HCT116 (cell line): Measurements from ENCODE around the gene SMS. TPM values are rescaled to one million over a fixed set of nuclear protein-coding genes. Genes with fewer than 3 reads are reported as not detected.

ENCODE experiments used
- ATAC-seq: fragments of 200-7000 bp; cut with Tn5 transposase; 2 replicates; pipeline ENCODE4 v1.9.1; 2020; ENCODE audit warnings: mild to moderate bottlenecking, moderate library complexity
- BruUV-seq: library from RNA; stranded (reverse); fragments of 400-500 nt; replicated peaks from 2 replicates; lab custom pipeline; 2021; lab: Mats Ljungman, UMichigan
- CTCF ChIA-PET: fragments of 300-600 bp; sonication (Branson Sonifier 250); formaldehyde crosslinking; loops from one replicate; lab custom pipeline; 2021; ENCODE audit warnings: antibody characterized with exemption; lab: Charles Lee
- POLR2A ChIA-PET: fragments of 300-600, 350-600 bp; sonication (Branson Sonifier 250); formaldehyde crosslinking; loops from one replicate; lab custom pipeline; 2021; ENCODE audit warnings: antibody characterized with exemption; lab: Charles Lee
- RAD21 ChIA-PET, 2 experiments: fragments of 300-600 bp; sonication (Branson Sonifier 250); formaldehyde crosslinking; loops; one replicate each; lab custom pipeline; 2023; ENCODE audit warnings: low total read pairs in 2 of 2; ENCODE audit not compliant: uncharacterized antibody in 2 of 2, unreplicated experiment in 2 of 2, low non-redundant PET in 1 of 2; lab: Charles Lee
- DNase-seq: peaks from one replicate; pipeline ENCODE4 v3.0.0-alpha.2; 2010; ENCODE audit warnings: low read depth, low spot score
- H2AFZ ChIP-seq: fragments of 200-600 bp; shearing (Covaris generic), sonication (generic); 2 replicates; pipeline ENCODE4 v1.6.1; 2017; ENCODE audit warnings: low read depth, mixed run types, mixed read lengths, antibody characterized with exemption, low read length; ENCODE audit not compliant: poor library complexity, severe bottlenecking
- H3K27ac ChIP-seq: 2 replicates; pipeline ENCODE4 v1.5.1; 2012; ENCODE audit warnings: low read depth, low read length
- H3K27me3 ChIP-seq: fragments of 200-600 bp; sonication (generic); 2 replicates; pipeline ENCODE4 v1.6.1; 2016; ENCODE audit warnings: mixed run types, low read length, mixed read lengths; ENCODE audit not compliant: insufficient read depth
- H3K36me3 ChIP-seq, 2 experiments: fragments of 200-500 bp in 1 of 2; fragments of 200-600 bp in 1 of 2; sonication (Bioruptor generic) in 1 of 2; sonication (generic) in 1 of 2; 2 replicates each; pipeline versions ENCODE4 v1.5.1 to v1.6.1; 2014 to 2016; ENCODE audit warnings: low read length in 2 of 2, inconsistent platforms in 1 of 2, mixed read lengths in 1 of 2, mixed run types in 1 of 2; ENCODE audit not compliant: insufficient read depth in 2 of 2, control insufficient read depth in 1 of 2
- H3K4me1 ChIP-seq, 2 experiments: fragments of 200-600 bp in 1 of 2; sonication (generic) in 1 of 2; 2 replicates each; pipeline versions ENCODE4 v1.5.1 to v1.6.1; 2012 to 2017; ENCODE audit warnings: low read length in 2 of 2, inconsistent platforms in 1 of 2, mild to moderate bottlenecking in 1 of 2, mixed read lengths in 1 of 2, mixed run types in 1 of 2, moderate library complexity in 1 of 2; ENCODE audit not compliant: insufficient read depth in 2 of 2, control insufficient read depth in 1 of 2
- H3K4me2 ChIP-seq: fragments of 200-600 bp; sonication (generic); 2 replicates; pipeline ENCODE4 v1.6.1; 2017; ENCODE audit warnings: mixed run types, low read length, mixed read lengths
- H3K4me3 ChIP-seq, 2 experiments: fragments of 200-600 bp in 1 of 2; sonication (generic) in 1 of 2; replicated peaks in 1 of 2; 2 replicates each; pipeline ENCODE4 v1.5.1; 2011 to 2016; ENCODE audit warnings: low read length in 2 of 2, control low read depth in 1 of 2, low read depth in 1 of 2, mild to moderate bottlenecking in 1 of 2, mixed read lengths in 1 of 2, mixed run types in 1 of 2
- H3K79me2 ChIP-seq: fragments of 200-600 bp; sonication (generic); 2 replicates; pipeline ENCODE4 v1.6.1; 2017; ENCODE audit warnings: mild to moderate bottlenecking, mixed run types, low read length, moderate library complexity, mixed read lengths; ENCODE audit not compliant: insufficient read depth
- H3K9ac ChIP-seq: fragments of 200-600 bp; sonication (generic); 2 replicates; pipeline ENCODE4 v1.6.1; 2016; ENCODE audit warnings: low read length, mixed read lengths
- H3K9me2 ChIP-seq: fragments of 200-600 bp; sonication (generic), shearing (Covaris generic); 2 replicates; pipeline ENCODE4 v1.6.1; 2017; ENCODE audit warnings: mixed run types, mild to moderate bottlenecking, moderate library complexity; ENCODE audit not compliant: insufficient read depth
- H3K9me3 ChIP-seq, 2 experiments: fragments of 200-500 bp in 1 of 2; fragments of 200-600 bp in 1 of 2; sonication (Bioruptor generic) in 1 of 2; sonication (generic) in 1 of 2; 2 replicates each; pipeline ENCODE4 v1.6.1; 2014 to 2017; ENCODE audit warnings: low read length in 2 of 2, mixed read lengths in 2 of 2, inconsistent platforms in 1 of 2, low read depth in 1 of 2, mild to moderate bottlenecking in 1 of 2, mixed run types in 1 of 2, moderate library complexity in 1 of 2; ENCODE audit not compliant: control insufficient read depth in 1 of 2, insufficient read depth in 1 of 2
- H4K20me1 ChIP-seq: fragments of 200-600 bp; sonication (generic), shearing (Covaris generic); 2 replicates; pipeline ENCODE4 v1.6.1; 2017; ENCODE audit warnings: mixed run types, mild to moderate bottlenecking, moderate library complexity; ENCODE audit not compliant: insufficient read depth
- CEBPB ChIP-seq: IDR thresholded peaks from 2 replicates; pipeline ENCODE4 v1.6.1; 2012; ENCODE audit warnings: low read depth
- EGR1 ChIP-seq: IDR thresholded peaks from 2 replicates; pipeline ENCODE4 v1.6.1; 2012; ENCODE audit warnings: low read depth
- ELF1 ChIP-seq: IDR thresholded peaks from 2 replicates; pipeline ENCODE4 v1.6.1; 2012; ENCODE audit warnings: low read depth, borderline replicate concordance
- POLR2A ChIP-seq: IDR thresholded peaks from 2 replicates; pipeline ENCODE4 v1.7.0; 2011; ENCODE audit warnings: borderline replicate concordance; ENCODE audit not compliant: insufficient read depth, insufficient read length; ENCODE audit errors: extremely low read depth
- REST ChIP-seq: IDR thresholded peaks from 2 replicates; pipeline ENCODE4 v1.6.1; 2012; ENCODE audit warnings: low read depth
- TCF7L2 ChIP-seq: IDR thresholded peaks from 2 replicates; pipeline ENCODE4 v1.7.0; 2011; ENCODE audit warnings: borderline replicate concordance, inconsistent platforms; ENCODE audit not compliant: insufficient read depth, insufficient read length; ENCODE audit errors: extremely low read depth
- intact Hi-C: fragments of 100-400 bp; cut with micrococcal nuclease; formaldehyde crosslinking; loops from 2 replicates; pipeline ENCODE4 v1.10.0; 2022
- total RNA-seq: library from RNA; stranded (reverse); gene quantifications from one replicate; pipeline ENCODE4 v1.2.1, GENCODE V29; 2021; ENCODE audit not compliant: unreplicated experiment
- TF ChIP-seq, protein P1 (sequence below): IDR thresholded peaks from 2 replicates; pipeline ENCODE4 v1.6.1; 2011; ENCODE audit warnings: mild to moderate bottlenecking, low read length, moderate library complexity; ENCODE audit not compliant: insufficient replicate concordance; ENCODE audit errors: extremely low read depth
- TF ChIP-seq, protein P2 (sequence below), 3 experiments: fragments of 200-600 bp in 1 of 3; sonication (generic) in 1 of 3; IDR thresholded peaks in 2 of 3; conservative IDR thresholded peaks in 1 of 3; 2 replicates each; pipeline ENCODE4 v1.5.1; 2012 to 2017; ENCODE audit warnings: low read depth in 2 of 3, low read length in 2 of 3, antibody characterized with exemption in 1 of 3, borderline replicate concordance in 1 of 3, control low read depth in 1 of 3, mild to moderate bottlenecking in 1 of 3, mixed read lengths in 1 of 3, mixed run types in 1 of 3, moderate library complexity in 1 of 3; ENCODE audit not compliant: insufficient read depth in 1 of 3

SMS gene
- total RNA-seq, 1 experiment from 2014 or later, result 164 TPM

GRCh38 chrX:22035236-22035635, 94.7 kb downstream of the SMS start (continued):
- TF ChIP-seq, protein P1, sequence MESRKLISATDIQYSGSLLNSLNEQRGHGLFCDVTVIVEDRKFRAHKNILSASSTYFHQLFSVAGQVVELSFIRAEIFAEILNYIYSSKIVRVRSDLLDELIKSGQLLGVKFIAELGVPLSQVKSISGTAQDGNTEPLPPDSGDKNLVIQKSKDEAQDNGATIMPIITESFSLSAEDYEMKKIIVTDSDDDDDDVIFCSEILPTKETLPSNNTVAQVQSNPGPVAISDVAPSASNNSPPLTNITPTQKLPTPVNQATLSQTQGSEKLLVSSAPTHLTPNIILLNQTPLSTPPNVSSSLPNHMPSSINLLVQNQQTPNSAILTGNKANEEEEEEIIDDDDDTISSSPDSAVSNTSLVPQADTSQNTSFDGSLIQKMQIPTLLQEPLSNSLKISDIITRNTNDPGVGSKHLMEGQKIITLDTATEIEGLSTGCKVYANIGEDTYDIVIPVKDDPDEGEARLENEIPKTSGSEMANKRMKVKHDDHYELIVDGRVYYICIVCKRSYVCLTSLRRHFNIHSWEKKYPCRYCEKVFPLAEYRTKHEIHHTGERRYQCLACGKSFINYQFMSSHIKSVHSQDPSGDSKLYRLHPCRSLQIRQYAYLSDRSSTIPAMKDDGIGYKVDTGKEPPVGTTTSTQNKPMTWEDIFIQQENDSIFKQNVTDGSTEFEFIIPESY, result no peak
- TF ChIP-seq, all 23 proteins: peak for 0

- no peak overlapping the region for H2AFZ ChIP-seq
- ChIA-PET CTCF (no interaction called here), RAD21 (no interaction called here), POLR2A (no interaction called here)
- DNase-seq, result no peak
- H3K36me3 ChIP-seq, result no peaks in the 10 kb centered on the region
- BruUV-seq, result no TSS peak
- no peak overlapping the region for H3K4me3 ChIP-seq
- no peaks in the 10 kb centered on the region for H3K79me2 ChIP-seq
- no peaks in the 10 kb centered on the region for H3K9me3 ChIP-seq
- intact Hi-C loops, result no loop called here
- ATAC-seq, result no peak
- H3K4me2 ChIP-seq, result no peak overlapping the region
- no peaks in the 10 kb centered on the region for H3K27me3 ChIP-seq
- H3K9ac ChIP-seq, result no peak overlapping the region
- H4K20me1 ChIP-seq, result no peaks in the 10 kb centered on the region
- H3K9me2 ChIP-seq, result no peaks in the 10 kb centered on the region
- TF ChIP-seq, protein P2, sequence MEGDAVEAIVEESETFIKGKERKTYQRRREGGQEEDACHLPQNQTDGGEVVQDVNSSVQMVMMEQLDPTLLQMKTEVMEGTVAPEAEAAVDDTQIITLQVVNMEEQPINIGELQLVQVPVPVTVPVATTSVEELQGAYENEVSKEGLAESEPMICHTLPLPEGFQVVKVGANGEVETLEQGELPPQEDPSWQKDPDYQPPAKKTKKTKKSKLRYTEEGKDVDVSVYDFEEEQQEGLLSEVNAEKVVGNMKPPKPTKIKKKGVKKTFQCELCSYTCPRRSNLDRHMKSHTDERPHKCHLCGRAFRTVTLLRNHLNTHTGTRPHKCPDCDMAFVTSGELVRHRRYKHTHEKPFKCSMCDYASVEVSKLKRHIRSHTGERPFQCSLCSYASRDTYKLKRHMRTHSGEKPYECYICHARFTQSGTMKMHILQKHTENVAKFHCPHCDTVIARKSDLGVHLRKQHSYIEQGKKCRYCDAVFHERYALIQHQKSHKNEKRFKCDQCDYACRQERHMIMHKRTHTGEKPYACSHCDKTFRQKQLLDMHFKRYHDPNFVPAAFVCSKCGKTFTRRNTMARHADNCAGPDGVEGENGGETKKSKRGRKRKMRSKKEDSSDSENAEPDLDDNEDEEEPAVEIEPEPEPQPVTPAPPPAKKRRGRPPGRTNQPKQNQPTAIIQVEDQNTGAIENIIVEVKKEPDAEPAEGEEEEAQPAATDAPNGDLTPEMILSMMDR (IDR thresholded peaks at IDR 0.05 in 2 of 3, conservative IDR thresholded peaks at IDR 0.05 in 1 of 3; ENCODE audit: borderline replicate concordance in 1 of 3, insufficient read depth in 1 of 3, low read depth in 2 of 3, low read length in 2 of 3), result no peak
- TF ChIP-seq REST (no peak), POLR2A (no peak), TCF7L2 (no peak), ELF1 (no peak), EGR1 (no peak), CEBPB (no peak)
- no peak overlapping the region for H3K27ac ChIP-seq
- H3K4me1 ChIP-seq, result no peaks in the 10 kb centered on the region
These were observed 96.7 kb downstream of the SMS start for GRCh38 chrX:22037225-22037624.
